HEK293 (cell line): Measurements from ENCODE around the gene TXLNA.

Experiments used
- BCL11A ChIP-seq: fragments of 450-650 bp; formaldehyde crosslinking; IDR thresholded peaks from 2 replicates; pipeline ENCODE4 v1.5.1; 2016; ENCODE audit warnings: low read depth, missing biosample characterization, missing genetic modification characterization
- CTCF ChIP-seq: fragments of 450-650 bp; formaldehyde crosslinking; IDR thresholded peaks from 2 replicates; pipeline ENCODE4 v1.5.1; 2016; ENCODE audit warnings: missing biosample characterization, missing genetic modification characterization
- MEIS1 ChIP-seq: sonication (generic); formaldehyde crosslinking; IDR thresholded peaks from 2 replicates; pipeline ENCODE4 v1.8.1; 2022; ENCODE audit warnings: missing genetic modification reagents, mild to moderate bottlenecking, borderline replicate concordance
- PATZ1 ChIP-seq: fragments of 450-650 bp; formaldehyde crosslinking; IDR thresholded peaks from 2 replicates; pipeline ENCODE4 v1.5.1; 2016; ENCODE audit warnings: missing biosample characterization, missing genetic modification characterization
- PBX3 ChIP-seq: sonication (generic); formaldehyde crosslinking; IDR thresholded peaks from 2 replicates; pipeline ENCODE4 v1.8.1; 2022; ENCODE audit warnings: mild to moderate bottlenecking, moderate library complexity, missing genetic modification reagents
- YY1 ChIP-seq: fragments of 450-650 bp; formaldehyde crosslinking; IDR thresholded peaks from 2 replicates; pipeline ENCODE4 v1.5.1; 2018; ENCODE audit warnings: missing biosample characterization, missing genetic modification characterization
- ZBTB21 ChIP-seq: fragments of 450-650 bp; formaldehyde crosslinking; IDR thresholded peaks from 2 replicates; pipeline ENCODE4 v1.5.1; 2017; ENCODE audit warnings: missing biosample characterization, missing genetic modification characterization
- ZBTB7A ChIP-seq: fragments of 450-650 bp; formaldehyde crosslinking; IDR thresholded peaks from 2 replicates; pipeline ENCODE4 v1.5.1; 2016; ENCODE audit warnings: low read depth, missing biosample characterization, missing genetic modification characterization
- ZNF280D ChIP-seq: fragments of 450-650 bp; formaldehyde crosslinking; IDR thresholded peaks from 2 replicates; pipeline ENCODE4 v1.5.1; 2016; ENCODE audit warnings: missing biosample characterization, missing genetic modification characterization
- ZNF37A ChIP-seq: fragments of 450-650 bp; IDR thresholded peaks from 2 replicates; pipeline ENCODE4 v1.5.1; 2018; ENCODE audit warnings: missing biosample characterization, missing genetic modification characterization
- ZNF426 ChIP-seq: fragments of 450-650 bp; formaldehyde crosslinking; IDR thresholded peaks from 2 replicates; pipeline ENCODE4 v1.5.1; 2017; ENCODE audit warnings: missing biosample characterization, missing genetic modification characterization, mild to moderate bottlenecking, inconsistent platforms, moderate library complexity
- ZNF501 ChIP-seq: fragments of 450-650 bp; formaldehyde crosslinking; IDR thresholded peaks from 2 replicates; pipeline ENCODE4 v1.5.1; 2016; ENCODE audit warnings: missing biosample characterization, missing genetic modification characterization
- ZNF600 ChIP-seq: fragments of 450-650 bp; formaldehyde crosslinking; IDR thresholded peaks from 2 replicates; pipeline ENCODE4 v1.5.1; 2016; ENCODE audit warnings: missing biosample characterization, missing genetic modification characterization

GRCh38 chr1:32186491-32186890 is 7.0 kb downstream of the TXLNA start:
- no peak for TF ChIP-seq CTCF (tag by site-specific recombination)
- no peak for TF ChIP-seq ZNF600
- TF ChIP-seq MEIS1 (CRISPR knock-in tag): no peak
- no peak for TF ChIP-seq ZNF280D (tag by site-specific recombination)
- TF ChIP-seq ZNF37A (tag by site-specific recombination): no peak
- TF ChIP-seq PBX3 (CRISPR knock-in tag): no peak
- TF ChIP-seq YY1 (tag by site-specific recombination): no peak
- TF ChIP-seq ZNF501 (tag by site-specific recombination): no peak
- no peak for TF ChIP-seq ZNF426
- no peak for TF ChIP-seq PATZ1 (tag by site-specific recombination)
- no peak for TF ChIP-seq ZBTB7A
- no peak for TF ChIP-seq BCL11A (tag by site-specific recombination)
- TF ChIP-seq ZBTB21 (tag by site-specific recombination): no peak
